Liver (tissue), 3 donors: ENCODE data around the gene RNPC3.

Source experiments
- ATF3 ChIP-seq: IDR thresholded peaks from 2 replicates; pipeline ENCODE4 v1.6.1; 2016; ENCODE audit warnings: antibody characterized with exemption
- CTCF ChIP-seq: fragments of 150-350 bp; IDR thresholded peaks from 2 replicates; pipeline ENCODE4 v1.5.1; 2017; ENCODE audit warnings: improper control_type of control experiment, low read depth, low read length; ENCODE audit not compliant: missing input control
- FOXA1 ChIP-seq: IDR thresholded peaks from 2 replicates; pipeline ENCODE4 v1.6.1; 2016; ENCODE audit warnings: antibody characterized with exemption
- GABPA ChIP-seq, 2 donors: IDR thresholded peaks in 1 of 2; conservative IDR thresholded peaks in 1 of 2; 2 replicates each; pipeline ENCODE4 v1.6.1; 2016; ENCODE audit warnings: antibody characterized with exemption in 2 of 2, mild to moderate bottlenecking in 1 of 2, moderate library complexity in 1 of 2
- HNF4A ChIP-seq, 2 donors: conservative IDR thresholded peaks; 2 replicates each; pipeline ENCODE4 v1.6.1; 2016; ENCODE audit warnings: antibody characterized with exemption in 2 of 2, mild to moderate bottlenecking in 2 of 2
- HNF4G ChIP-seq: IDR thresholded peaks from 2 replicates; pipeline ENCODE4 v1.6.1; 2016; ENCODE audit warnings: antibody characterized with exemption
- JUND ChIP-seq, 2 donors: IDR thresholded peaks; 2 replicates each; pipeline ENCODE4 v1.6.1; 2016; ENCODE audit warnings: antibody characterized with exemption in 2 of 2
- MAX ChIP-seq: IDR thresholded peaks from 2 replicates; pipeline ENCODE4 v1.6.1; 2016; ENCODE audit warnings: antibody characterized with exemption
- RAD21 ChIP-seq, 2 donors: IDR thresholded peaks; 2 replicates each; pipeline ENCODE4 v1.6.1; 2016; ENCODE audit warnings: antibody characterized with exemption in 2 of 2, mild to moderate bottlenecking in 2 of 2
- RXRA ChIP-seq, 2 donors: IDR thresholded peaks; 2 replicates each; pipeline ENCODE4 v1.6.1; 2017 to 2018; ENCODE audit warnings: antibody characterized with exemption in 2 of 2, mild to moderate bottlenecking in 1 of 2
- SP1 ChIP-seq: IDR thresholded peaks from 2 replicates; pipeline ENCODE4 v1.6.1; 2018; ENCODE audit warnings: antibody characterized with exemption, mild to moderate bottlenecking
- TAF1 ChIP-seq: conservative IDR thresholded peaks from 2 replicates; pipeline ENCODE4 v1.6.1; 2016; ENCODE audit warnings: antibody characterized with exemption, mild to moderate bottlenecking
- YY1 ChIP-seq: IDR thresholded peaks from 2 replicates; pipeline ENCODE4 v1.6.1; 2016; ENCODE audit warnings: antibody characterized with exemption, mild to moderate bottlenecking
- ZBTB33 ChIP-seq: IDR thresholded peaks from 2 replicates; pipeline ENCODE4 v1.6.1; 2016; ENCODE audit warnings: antibody characterized with exemption
- donor health status: healthy.
- donor health status: healthy.

DNA sequence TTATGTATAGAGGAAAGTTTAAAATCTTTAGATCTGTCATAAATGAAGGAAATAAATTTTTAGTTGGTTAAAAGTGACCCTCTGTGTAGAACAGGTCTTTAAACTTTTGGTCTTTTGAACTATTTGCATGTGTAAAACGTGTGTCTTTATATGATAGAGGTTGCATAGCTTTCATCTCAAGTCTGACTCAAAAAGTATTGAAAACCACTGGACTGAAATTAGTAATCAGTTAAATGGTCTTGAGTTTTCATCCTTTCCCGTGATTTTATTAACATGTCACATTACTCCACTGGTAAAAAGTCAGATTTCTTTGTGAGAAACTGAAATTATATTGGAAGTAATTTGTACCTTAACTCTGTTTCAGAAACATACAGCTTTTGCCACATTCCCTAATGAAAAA lies 1.8 kb downstream of the RNPC3 start:
- no peak for TF ChIP-seq RXRA (IDR thresholded peaks at IDR 0.05)
- TF ChIP-seq CTCF, result no peak
- no peak for TF ChIP-seq MAX
- TF ChIP-seq GABPA (IDR thresholded peaks at IDR 0.05 in 1 of 2, conservative IDR thresholded peaks at IDR 0.05 in 1 of 2), result no peak
- TF ChIP-seq HNF4G, result no peak
- TF ChIP-seq RAD21 (IDR thresholded peaks at IDR 0.05), result no peak
- TF ChIP-seq TAF1, result no peak
- TF ChIP-seq HNF4A (conservative IDR thresholded peaks at IDR 0.05), result no peak
- TF ChIP-seq SP1, result no peak
- TF ChIP-seq FOXA1, result no peak
- no peak for TF ChIP-seq YY1
- no peak for TF ChIP-seq ZBTB33
- no peak for TF ChIP-seq JUND (IDR thresholded peaks at IDR 0.05)
- TF ChIP-seq ATF3, result no peak
